Transverse colon (tissue), 4 donors: Measurements from ENCODE around the gene DPP10. TPM values are rescaled to one million over a fixed set of nuclear protein-coding genes. Genes with fewer than 3 reads are reported as not detected.

ENCODE experiments used
- DNase-seq: peaks from one replicate; pipeline ENCODE4 v3.0.0-alpha.2; 2019
- H3K27ac ChIP-seq, 4 donors: fragments of 200-600 bp; sonication (generic); 2 replicates each; pipeline ENCODE4 v1.5.1; 2016 to 2018; ENCODE audit warnings: inconsistent platforms in 4 of 4
- H3K27me3 ChIP-seq: fragments of 200-600 bp; sonication (generic); 2 replicates; pipeline ENCODE4 v1.5.1; 2017; ENCODE audit warnings: inconsistent platforms
- H3K36me3 ChIP-seq, 4 donors: fragments of 200-600 bp; sonication (generic); 2 replicates each; pipeline ENCODE4 v1.5.1; 2017 to 2019; ENCODE audit warnings: inconsistent platforms in 4 of 4
- H3K4me1 ChIP-seq, 4 donors: fragments of 200-600 bp; sonication (generic); 2 replicates each; pipeline ENCODE4 v1.5.1; 2017 to 2020; ENCODE audit warnings: inconsistent platforms in 4 of 4
- H3K4me3 ChIP-seq, 4 donors: fragments of 200-600 bp; sonication (generic); 1 replicate in 1 of 4; 2 replicates in 3 of 4; pipeline versions ENCODE4 v1.5.1 to v1.6.1; 2017 to 2019; ENCODE audit warnings: inconsistent platforms in 4 of 4
- H3K9me3 ChIP-seq, 2 donors: fragments of 200-600 bp; sonication (generic); 2 replicates each; pipeline ENCODE4 v1.5.1; 2017 to 2019; ENCODE audit warnings: inconsistent platforms in 2 of 2
- EP300 ChIP-seq: sonication (generic); formaldehyde crosslinking; IDR thresholded peaks from one replicate; pipeline ENCODE4 v1.6.1; 2017; ENCODE audit warnings: antibody characterized with exemption, low read depth
- POLR2A ChIP-seq: fragments of 450-650 bp; IDR thresholded peaks from one replicate; pipeline ENCODE4 v1.6.1; 2016; ENCODE audit warnings: antibody characterized with exemption, mild to moderate bottlenecking, moderate library complexity
- POLR2AphosphoS5 ChIP-seq, 3 donors: sonication (generic); formaldehyde crosslinking; IDR thresholded peaks; one replicate each; pipeline ENCODE4 v1.6.1; 2016; ENCODE audit warnings: antibody characterized with exemption in 3 of 3
- WGBS, 2 donors: methylation state at CpG; one replicate each; pipeline ENCODE4 v1.1.5; 2018; ENCODE audit warnings: low coverage in 1 of 2; 5-methylcytosine and 5-hydroxymethylcytosine counted together
- in situ Hi-C, 4 donors: fragments of 200-750 bp; cut with MboI; loops; one replicate each; pipeline versions ENCODE4 v1.15.0 to v1.15.1; 2017; ENCODE audit warnings: low sequenced_read_pairs in 3 of 4, low pct_ligation_motif_present in 1 of 4, low pct_unique_long_range_greater_than_20kb in 1 of 4
- intact Hi-C: fragments of 100-400 bp; cut with DNase I; formaldehyde crosslinking; loops from one replicate; pipeline ENCODE4 v1.15.1; 2023; ENCODE audit warnings: low total_unique reads
- total RNA-seq, 4 donors: library from RNA; depleted of rRNA; stranded (reverse); fragments of >200 nt; gene quantifications; one replicate each; pipeline ENCODE4 v1.1.0, GENCODE V29; 2016
- TF ChIP-seq, protein P1 (sequence below), 5 experiments: fragments of 200-600 bp in 3 of 5; fragments of 450-650 bp in 2 of 5; sonication (generic) in 3 of 5; IDR thresholded peaks; 1 replicate in 2 of 5; 2 replicates in 3 of 5; pipeline ENCODE4 v1.5.1; 2016 to 2017; ENCODE audit warnings: antibody characterized with exemption in 5 of 5, inconsistent platforms in 3 of 5, mild to moderate bottlenecking in 2 of 5, moderate library complexity in 1 of 5

Gene DPP10
- total RNA-seq, 4 donors from 2014 or later = 3.4 to 8.4 (median 7.0) TPM

DNA sequence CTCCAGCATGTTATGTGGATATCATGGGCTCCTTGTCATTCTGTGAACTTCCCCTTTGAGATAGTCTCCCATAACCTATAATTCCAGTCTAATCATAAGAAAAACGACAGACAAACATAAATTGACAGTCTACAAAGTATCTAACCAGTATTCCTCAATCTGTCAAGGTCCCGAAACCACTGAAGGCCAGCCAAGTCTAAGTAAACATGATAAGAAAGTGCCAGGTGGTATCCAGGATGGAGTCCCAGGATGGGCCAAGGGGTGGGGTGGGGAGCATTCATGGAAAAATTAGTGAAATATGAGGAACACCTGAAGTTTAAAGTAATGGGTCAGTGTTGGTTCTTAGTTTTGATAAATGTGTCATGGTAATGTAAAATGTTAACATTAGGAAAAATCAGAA lies 355.5 kb downstream of the DPP10 start:
- no peak for TF ChIP-seq EP300
- TF ChIP-seq POLR2A = no peak
- TF ChIP-seq, protein P1, sequence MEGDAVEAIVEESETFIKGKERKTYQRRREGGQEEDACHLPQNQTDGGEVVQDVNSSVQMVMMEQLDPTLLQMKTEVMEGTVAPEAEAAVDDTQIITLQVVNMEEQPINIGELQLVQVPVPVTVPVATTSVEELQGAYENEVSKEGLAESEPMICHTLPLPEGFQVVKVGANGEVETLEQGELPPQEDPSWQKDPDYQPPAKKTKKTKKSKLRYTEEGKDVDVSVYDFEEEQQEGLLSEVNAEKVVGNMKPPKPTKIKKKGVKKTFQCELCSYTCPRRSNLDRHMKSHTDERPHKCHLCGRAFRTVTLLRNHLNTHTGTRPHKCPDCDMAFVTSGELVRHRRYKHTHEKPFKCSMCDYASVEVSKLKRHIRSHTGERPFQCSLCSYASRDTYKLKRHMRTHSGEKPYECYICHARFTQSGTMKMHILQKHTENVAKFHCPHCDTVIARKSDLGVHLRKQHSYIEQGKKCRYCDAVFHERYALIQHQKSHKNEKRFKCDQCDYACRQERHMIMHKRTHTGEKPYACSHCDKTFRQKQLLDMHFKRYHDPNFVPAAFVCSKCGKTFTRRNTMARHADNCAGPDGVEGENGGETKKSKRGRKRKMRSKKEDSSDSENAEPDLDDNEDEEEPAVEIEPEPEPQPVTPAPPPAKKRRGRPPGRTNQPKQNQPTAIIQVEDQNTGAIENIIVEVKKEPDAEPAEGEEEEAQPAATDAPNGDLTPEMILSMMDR (IDR thresholded peaks at IDR 0.05) = no peak
- no peak for TF ChIP-seq POLR2AphosphoS5 (IDR thresholded peaks at IDR 0.05)

DNA sequence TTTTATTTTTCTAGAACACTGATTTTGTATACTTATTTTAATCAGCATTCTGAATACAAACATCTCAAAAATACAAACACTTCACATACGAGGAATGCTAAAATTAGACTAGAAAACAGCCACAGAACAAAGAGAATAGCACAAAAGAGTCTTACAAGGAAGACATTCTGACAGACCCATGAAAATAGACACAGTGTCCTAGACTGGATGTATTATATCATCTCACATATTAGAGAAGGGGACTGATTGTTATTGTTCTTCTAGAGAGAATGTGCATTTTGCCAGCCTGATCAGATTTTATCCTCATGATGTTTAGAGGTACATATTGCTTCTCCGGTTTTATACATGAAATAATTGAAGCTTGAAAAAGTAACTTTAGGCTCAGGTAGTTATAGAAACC lies 357.9 kb downstream of the DPP10 start:
- H3K4me3 ChIP-seq = no peak overlapping the region
- H3K27me3 ChIP-seq = no peaks in the 10 kb centered on the region
- in situ Hi-C loops (no loop called here), intact Hi-C loops (no loop called here)
- 73 to 88% methylated on average over 2 of the region's 2 CpGs for WGBS, 2 donors
- TF ChIP-seq POLR2AphosphoS5 (IDR thresholded peaks at IDR 0.05) (no peak), POLR2A (no peak), EP300 (no peak)
- TF ChIP-seq, protein P1 (IDR thresholded peaks at IDR 0.05) = no peak
- no peaks in the 10 kb centered on the region for H3K9me3 ChIP-seq
- no peak for DNase-seq
- no peaks in the 10 kb centered on the region for H3K4me1 ChIP-seq
- no peaks in the 10 kb centered on the region for H3K36me3 ChIP-seq
- H3K27ac ChIP-seq = no peak overlapping the region

More for the DNA sequence above, 355.5 kb downstream of the DPP10 start:
- WGBS, 2 donors = 23 to 42% methylated on average over 2 of the region's 2 CpGs
- no peak for DNase-seq
- Histone ChIP-seq H3K9me3 (no peaks in the 10 kb centered on the region), H3K36me3 (no peaks in the 10 kb centered on the region), H3K4me1 (no peaks in the 10 kb centered on the region), H3K4me3 (no peak overlapping the region), H3K27me3 (no peaks in the 10 kb centered on the region), H3K27ac (no peak overlapping the region)
- in situ Hi-C loops = no loop called here
- intact Hi-C loops = no loop called here

DNA sequence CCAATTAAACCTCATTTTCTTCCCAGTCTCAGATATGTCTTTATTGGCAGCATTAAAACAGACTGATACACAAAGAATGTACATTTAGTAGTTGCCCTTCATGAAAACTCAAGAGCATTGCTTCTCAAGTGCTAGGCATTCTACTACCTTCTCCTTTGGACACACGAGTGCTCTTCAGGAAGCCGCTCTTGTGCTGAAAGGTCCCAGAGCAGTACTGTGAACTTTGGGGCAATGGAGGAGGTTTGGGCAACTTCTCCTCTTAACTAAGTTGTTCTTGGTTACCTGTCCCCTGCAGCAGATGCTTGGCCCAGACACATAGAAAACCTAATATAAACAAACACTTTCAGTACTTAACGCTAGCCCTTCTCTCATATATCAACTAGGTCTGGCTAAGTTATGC lies 362.8 kb downstream of the DPP10 start:
- Histone ChIP-seq H3K9me3 (no peaks in the 10 kb centered on the region), H3K4me1 (no peaks in the 10 kb centered on the region), H3K27me3 (no peaks in the 10 kb centered on the region), H3K27ac (no peak overlapping the region), H3K4me3 (no peak overlapping the region), H3K36me3 (no peaks in the 10 kb centered on the region)
- no peak for DNase-seq
- WGBS, 2 donors = 74 to 91% methylated on average over 3 of the region's 3 CpGs
- in situ Hi-C loops (no loop called here), intact Hi-C loops (no loop called here)
- TF ChIP-seq POLR2A (no peak), POLR2AphosphoS5 (IDR thresholded peaks at IDR 0.05) (no peak)
- TF ChIP-seq, protein P1 (IDR thresholded peaks at IDR 0.05) = no peak

DNA sequence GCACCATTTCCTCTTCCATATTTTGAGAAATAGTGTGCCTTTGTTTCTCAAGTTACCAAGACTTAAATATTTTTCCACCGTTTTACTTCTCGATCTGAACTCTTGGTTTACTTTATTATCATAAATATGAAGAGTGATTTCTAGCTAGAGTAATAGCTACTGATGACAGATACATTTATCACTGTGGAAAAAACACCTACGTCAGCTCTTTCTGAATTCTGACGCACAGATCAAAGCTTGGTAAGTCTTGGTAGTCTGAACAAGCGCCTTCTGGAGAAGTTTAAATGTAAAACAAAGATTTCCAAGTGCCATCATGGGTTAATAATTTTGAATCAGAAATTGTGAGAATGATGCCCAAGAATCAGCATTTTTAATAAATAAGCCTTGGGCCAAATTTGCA lies 367.7 kb downstream of the DPP10 start:
- DNase-seq = no peak
- Histone ChIP-seq H3K9me3 (no peaks in the 10 kb centered on the region), H3K4me1 (no peaks in the 10 kb centered on the region), H3K27me3 (no peaks in the 10 kb centered on the region), H3K4me3 (no peak overlapping the region), H3K36me3 (no peaks in the 10 kb centered on the region), H3K27ac (no peak overlapping the region)
- TF ChIP-seq POLR2A = no peak
- TF ChIP-seq POLR2AphosphoS5 (IDR thresholded peaks at IDR 0.05) = no peak
- no peak for TF ChIP-seq EP300
- TF ChIP-seq, protein P1 (IDR thresholded peaks at IDR 0.05) = no peak
- 82 to 89% methylated on average over 5 of the region's 5 CpGs for WGBS, 2 donors
- intact Hi-C loops = no loop called here
- in situ Hi-C loops = no loop called here
